Measurements from ENCODE around the gene THSD4. TPM values are rescaled to one million over a fixed set of nuclear protein-coding genes. Genes with fewer than 3 reads are reported as not detected.

Gene THSD4
- total RNA-seq, 1 experiment from 2014 or later, result 0.29 TPM

DNA sequence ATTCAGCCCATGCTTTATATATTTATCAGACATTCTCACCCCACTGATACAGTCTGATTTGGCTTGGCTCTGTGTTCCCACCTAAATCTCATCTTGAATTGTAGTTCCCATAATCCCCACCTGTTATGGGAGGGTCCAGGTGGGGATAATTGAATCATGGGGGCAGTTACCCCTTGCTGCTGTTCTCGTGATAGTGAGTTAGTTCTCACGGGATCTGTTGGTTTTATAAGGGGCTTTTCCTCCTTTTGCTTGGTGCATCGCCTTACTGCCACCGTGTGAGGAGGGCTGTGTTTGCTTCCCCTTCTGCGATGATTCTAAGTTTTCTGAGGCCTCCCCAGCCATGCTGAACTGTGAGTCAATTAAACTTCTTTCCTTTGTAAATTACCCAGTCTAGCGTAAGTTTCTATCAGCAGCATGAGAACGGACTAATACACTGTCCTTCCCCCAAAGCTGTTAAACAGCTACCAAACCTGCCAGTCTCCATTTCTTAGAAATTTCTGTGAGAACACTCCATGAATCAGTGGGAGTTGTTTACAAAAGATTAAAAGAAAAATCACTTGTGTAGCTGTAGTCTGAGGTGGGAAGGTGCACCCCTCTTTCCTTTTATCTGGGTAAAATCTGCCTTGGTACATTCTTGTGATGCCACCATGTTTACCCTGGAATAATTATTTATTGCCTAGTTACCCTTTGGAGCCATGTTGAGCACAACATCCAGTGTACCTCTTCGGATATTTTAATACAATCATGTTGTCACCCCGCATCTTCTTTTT is 160.5 kb downstream of the THSD4 start:
- Mint-ChIP-seq H3K27ac (ENCODE audit: unreplicated experiment) (no peak overlapping the region), H3K4me3 (ENCODE audit: unreplicated experiment) (no peak overlapping the region), H3K4me1 (ENCODE audit: low read depth, unreplicated experiment) (peaks cover 33% of the 10 kb centered on the region), H3K36me3 (ENCODE audit: insufficient read depth, unreplicated experiment) (no peaks in the 10 kb centered on the region), H3K27me3 (ENCODE audit: insufficient read depth, unreplicated experiment) (no peaks in the 10 kb centered on the region), H3K9me3 (ENCODE audit: unreplicated experiment) (no peaks in the 10 kb centered on the region)
- BruUV-seq (replicated peaks), result no TSS peak
- Histone ChIP-seq H3K4me1 (peaks cover 21% of the 10 kb centered on the region), H3K4me3 (ENCODE audit: low read depth, low read length) (no peak overlapping the region), H3K27me3 (replicated peaks; ENCODE audit: control insufficient read depth, insufficient read depth, low read length) (no peaks in the 10 kb centered on the region), H3K36me3 (ENCODE audit: control insufficient read depth, insufficient read depth, low read length) (no peaks in the 10 kb centered on the region), H3K9me3 (no peaks in the 10 kb centered on the region)
- intact Hi-C loops (cut with micrococcal nuclease; ENCODE audit: unreplicated experiment), result no loop called here
- POLR2A ChIA-PET, result no interaction called here
- TF ChIP-seq, protein P1, sequence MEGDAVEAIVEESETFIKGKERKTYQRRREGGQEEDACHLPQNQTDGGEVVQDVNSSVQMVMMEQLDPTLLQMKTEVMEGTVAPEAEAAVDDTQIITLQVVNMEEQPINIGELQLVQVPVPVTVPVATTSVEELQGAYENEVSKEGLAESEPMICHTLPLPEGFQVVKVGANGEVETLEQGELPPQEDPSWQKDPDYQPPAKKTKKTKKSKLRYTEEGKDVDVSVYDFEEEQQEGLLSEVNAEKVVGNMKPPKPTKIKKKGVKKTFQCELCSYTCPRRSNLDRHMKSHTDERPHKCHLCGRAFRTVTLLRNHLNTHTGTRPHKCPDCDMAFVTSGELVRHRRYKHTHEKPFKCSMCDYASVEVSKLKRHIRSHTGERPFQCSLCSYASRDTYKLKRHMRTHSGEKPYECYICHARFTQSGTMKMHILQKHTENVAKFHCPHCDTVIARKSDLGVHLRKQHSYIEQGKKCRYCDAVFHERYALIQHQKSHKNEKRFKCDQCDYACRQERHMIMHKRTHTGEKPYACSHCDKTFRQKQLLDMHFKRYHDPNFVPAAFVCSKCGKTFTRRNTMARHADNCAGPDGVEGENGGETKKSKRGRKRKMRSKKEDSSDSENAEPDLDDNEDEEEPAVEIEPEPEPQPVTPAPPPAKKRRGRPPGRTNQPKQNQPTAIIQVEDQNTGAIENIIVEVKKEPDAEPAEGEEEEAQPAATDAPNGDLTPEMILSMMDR (IDR thresholded peaks at IDR 0.05; ENCODE audit: insufficient read depth in 1 of 2, low read depth in 1 of 2, low read length in 1 of 2, severe bottlenecking in 1 of 2, unreplicated experiment in 1 of 2), result no peak
- no peak for DNase-seq
- CTCF ChIA-PET, result no interaction called here

DNA sequence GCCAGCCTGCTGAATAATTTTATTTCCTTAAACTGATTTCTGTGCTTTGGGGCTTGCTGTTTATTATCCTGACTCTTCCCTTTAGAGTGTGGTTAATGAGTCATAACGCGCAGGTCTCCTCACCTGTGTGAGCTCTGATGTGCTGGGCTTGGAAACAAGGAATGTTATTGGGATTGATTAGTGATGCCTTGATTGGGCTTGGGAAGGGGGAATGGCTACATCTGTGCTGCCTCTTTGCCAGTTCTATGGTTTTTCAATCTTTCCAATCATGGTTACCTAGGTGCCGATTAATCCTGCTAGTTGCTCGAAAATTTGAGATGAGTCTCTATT is 161.0 kb downstream of the THSD4 start:
- Mint-ChIP-seq H3K36me3 (ENCODE audit: insufficient read depth, unreplicated experiment) (no peaks in the 10 kb centered on the region), H3K4me1 (ENCODE audit: low read depth, unreplicated experiment) (peaks cover 33% of the 10 kb centered on the region), H3K27me3 (ENCODE audit: insufficient read depth, unreplicated experiment) (no peaks in the 10 kb centered on the region), H3K9me3 (ENCODE audit: unreplicated experiment) (no peaks in the 10 kb centered on the region), H3K4me3 (ENCODE audit: unreplicated experiment) (no peak overlapping the region), H3K27ac (ENCODE audit: unreplicated experiment) (no peak overlapping the region)
- ChIA-PET POLR2A (no interaction called here), CTCF (no interaction called here)
- no peak for DNase-seq
- Histone ChIP-seq H3K4me1 (peaks cover 21% of the 10 kb centered on the region), H3K4me3 (ENCODE audit: low read depth, low read length) (no peak overlapping the region), H3K9me3 (no peaks in the 10 kb centered on the region), H3K27me3 (replicated peaks; ENCODE audit: control insufficient read depth, insufficient read depth, low read length) (no peaks in the 10 kb centered on the region), H3K36me3 (ENCODE audit: control insufficient read depth, insufficient read depth, low read length) (no peaks in the 10 kb centered on the region)
- TF ChIP-seq, protein P1 (IDR thresholded peaks at IDR 0.05; ENCODE audit: insufficient read depth in 1 of 2, low read depth in 1 of 2, low read length in 1 of 2, severe bottlenecking in 1 of 2, unreplicated experiment in 1 of 2), result no peak
- intact Hi-C loops (cut with micrococcal nuclease; ENCODE audit: unreplicated experiment), result no loop called here
- BruUV-seq (replicated peaks), result no TSS peak

DNA sequence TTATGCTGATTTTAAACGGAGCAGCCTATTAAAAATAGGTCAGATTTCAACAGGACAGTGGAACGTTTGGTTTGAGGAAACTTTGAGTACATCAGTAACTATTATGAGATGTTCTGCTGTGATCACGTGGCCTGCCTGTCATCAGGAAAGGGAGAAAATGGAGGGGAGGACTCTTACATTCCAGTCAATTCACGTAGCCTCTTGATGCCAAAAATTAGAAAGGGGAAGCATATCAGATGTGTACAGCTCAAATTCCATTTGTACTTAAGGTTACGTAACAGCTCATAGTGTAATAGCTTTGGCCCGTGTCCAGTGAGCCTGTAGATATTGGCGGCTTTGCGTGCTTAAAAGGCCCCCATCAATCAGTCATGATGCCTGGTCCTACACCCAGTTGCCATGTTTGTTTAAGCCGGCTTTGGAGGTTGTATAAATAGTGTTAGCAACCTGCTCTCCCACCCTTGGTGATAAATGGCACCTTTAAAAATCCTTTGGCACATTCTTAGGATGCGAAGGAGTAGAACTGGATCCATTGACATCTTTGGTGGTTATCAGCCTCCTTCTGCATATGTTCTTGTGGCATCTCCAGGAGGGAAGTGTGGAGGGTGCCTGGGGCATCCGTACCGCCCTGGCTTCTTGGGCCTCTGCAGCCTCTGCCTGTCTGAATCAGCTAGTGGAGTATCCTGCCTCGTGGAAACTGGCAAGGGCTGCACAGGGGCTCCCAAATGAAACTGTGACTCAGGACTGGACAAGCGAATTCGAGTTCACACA is 163.9 kb downstream of the THSD4 start:
- Histone ChIP-seq H3K4me3 (ENCODE audit: low read depth, low read length) (no peak overlapping the region), H3K9me3 (no peaks in the 10 kb centered on the region), H3K36me3 (ENCODE audit: control insufficient read depth, insufficient read depth, low read length) (no peaks in the 10 kb centered on the region), H3K27me3 (replicated peaks; ENCODE audit: control insufficient read depth, insufficient read depth, low read length) (no peaks in the 10 kb centered on the region), H3K4me1 (peaks cover 21% of the 10 kb centered on the region)
- intact Hi-C loops (cut with micrococcal nuclease; ENCODE audit: unreplicated experiment), result no loop called here
- no TSS peak for BruUV-seq (replicated peaks)
- ChIA-PET POLR2A (interaction anchor here (0.6 kb wide), 1 partner anchor 465 kb away, joined by 7 read pairs; no protein-coding TSS in a partner anchor), CTCF (no interaction called here)
- Mint-ChIP-seq H3K4me1 (ENCODE audit: low read depth, unreplicated experiment) (peaks cover 21% of the 10 kb centered on the region), H3K9me3 (ENCODE audit: unreplicated experiment) (no peaks in the 10 kb centered on the region), H3K27me3 (ENCODE audit: insufficient read depth, unreplicated experiment) (no peaks in the 10 kb centered on the region), H3K27ac (ENCODE audit: unreplicated experiment) (no peak overlapping the region), H3K36me3 (ENCODE audit: insufficient read depth, unreplicated experiment) (no peaks in the 10 kb centered on the region), H3K4me3 (ENCODE audit: unreplicated experiment) (no peak overlapping the region)
- peak; percentile 38 to 54 for DNase-seq
- TF ChIP-seq, protein P1 (IDR thresholded peaks at IDR 0.05; ENCODE audit: insufficient read depth in 1 of 2, low read depth in 1 of 2, low read length in 1 of 2, severe bottlenecking in 1 of 2, unreplicated experiment in 1 of 2), result no peak
